M059J (cell line): Measurements from ENCODE around the gene PGS1. TPM values are rescaled to one million over a fixed set of nuclear protein-coding genes. Genes with fewer than 3 reads are reported as not detected.
A peak's percentile ranks its signal among the peaks of the same experiment; 100 is the strongest.
"Not testable (repeated sequence)": the region's sequence is repeated elsewhere in the genome, so short reads cannot be mapped to it uniquely, and the experiment has no call there.

ENCODE experiments used
- DNase-seq: peaks from one replicate; pipeline ENCODE4 v3.0.0-alpha.2; 2012; ENCODE audit warnings: low read depth
- total RNA-seq: library from RNA; depleted of rRNA; stranded (reverse); fragments of >200 nt; shearing (Covaris generic); gene quantifications from 2 replicates; pipeline ENCODE4 v1.2.3, GENCODE V29; 2014; rRNA removed

PGS1 gene
- 26.2 and 32.3 TPM in 2 replicates for total RNA-seq

- DNase-seq, result peak; percentile 66
These were observed at the start of gene PGS1 for GRCh38 chr17:78378225-78379130. Gene PGS1, plus strand, starts transcription at chr17:78378649. Its CDS starts 17 bp downstream, at chr17:78378666.

- DNase-seq, result peak; percentile 97
These were observed 49.0 kb upstream of the PGS1 start for GRCh38 chr17:78329263-78330059.

- DNase-seq, result peak; percentile 95
These were observed 47.8 kb upstream of the PGS1 start for GRCh38 chr17:78330570-78331224.

GRCh38 chr17:78331355-78331754 is 47.1 kb upstream of the PGS1 start:
- not testable (repeated sequence) for DNase-seq

GRCh38 chr17:78332991-78333390 is 45.5 kb upstream of the PGS1 start:
- DNase-seq, result no peak

GRCh38 chr17:78335209-78335608 is 43.2 kb upstream of the PGS1 start:
- DNase-seq, result no peak

- DNase-seq, result peak; percentile 66
These were observed 41.0 kb upstream of the PGS1 start for GRCh38 chr17:78337244-78338109.

- no peak for DNase-seq
These were observed 39.8 kb upstream of the PGS1 start for GRCh38 chr17:78338486-78339259.

GRCh38 chr17:78340183-78340955 is 38.1 kb upstream of the PGS1 start:
- no peak for DNase-seq

GRCh38 chr17:78341559-78342448 is 36.6 kb upstream of the PGS1 start:
- peak; percentile 81 for DNase-seq

GRCh38 chr17:78342449-78343186 is 35.8 kb upstream of the PGS1 start:
- peak; percentile 91 for DNase-seq

- peak; percentile 94 for DNase-seq
These were observed 35.3 kb upstream of the PGS1 start for GRCh38 chr17:78343187-78343542.

GRCh38 chr17:78343543-78344201 is 34.8 kb upstream of the PGS1 start:
- DNase-seq, result peak; percentile 31

GRCh38 chr17:78344666-78345065 is 33.8 kb upstream of the PGS1 start:
- no peak for DNase-seq

- DNase-seq, result no peak
These were observed 33.3 kb upstream of the PGS1 start for GRCh38 chr17:78345172-78345571.

GRCh38 chr17:78345791-78346494 is 32.5 kb upstream of the PGS1 start:
- no peak for DNase-seq
